CD4-positive, alpha-beta T cell treated with Interferon gamma for 1 hour (primary cell): ENCODE data around the gene AMIGO2.
A peak's percentile ranks its signal among the peaks of the same experiment; 100 is the strongest.

Experiments
- DNase-seq: peaks from one replicate; pipeline ENCODE4 v3.0.0-alpha.2; 2020

Gene AMIGO2

GRCh38 chr12:47097276-47097896, 17.6 kb upstream of the AMIGO2 start:
- no peak for DNase-seq

- DNase-seq = no peak
These were observed 15.9 kb upstream of the AMIGO2 start for GRCh38 chr12:47095446-47096236.

GRCh38 chr12:47094804-47095203, 15.0 kb upstream of the AMIGO2 start:
- no peak for DNase-seq

GRCh38 chr12:47091009-47091408, 11.2 kb upstream of the AMIGO2 start:
- DNase-seq = no peak

- DNase-seq = no peak
These were observed 8.5 kb upstream of the AMIGO2 start for GRCh38 chr12:47088021-47088944.

GRCh38 chr12:47087088-47087688, 7.4 kb upstream of the AMIGO2 start:
- no peak for DNase-seq

GRCh38 chr12:47085815-47086252, 6.1 kb upstream of the AMIGO2 start:
- peak; percentile 20 for DNase-seq

GRCh38 chr12:47084172-47084571, 4.4 kb upstream of the AMIGO2 start:
- DNase-seq = no peak

- DNase-seq = no peak
These were observed 3.2 kb upstream of the AMIGO2 start for GRCh38 chr12:47082796-47083621.

- no peak for DNase-seq
These were observed 2.5 kb upstream of the AMIGO2 start for GRCh38 chr12:47082283-47082682.

GRCh38 chr12:47080725-47081502, 1.2 kb upstream of the AMIGO2 start:
- DNase-seq = peak; percentile 43

GRCh38 chr12:47079981-47080724, 394 bp upstream of the AMIGO2 start:
- peak; percentile 10 for DNase-seq

GRCh38 chr12:47078733-47079467, 859 bp downstream of the AMIGO2 start:
- peak; percentile 18 for DNase-seq

GRCh38 chr12:47078086-47078395, 1.7 kb downstream of the AMIGO2 start:
- no peak for DNase-seq

GRCh38 chr12:47077206-47078085, 2.3 kb downstream of the AMIGO2 start:
- DNase-seq = no peak

GRCh38 chr12:47075192-47076084, 4.3 kb downstream of the AMIGO2 start:
- no peak for DNase-seq

GRCh38 chr12:47074757-47075156, 5.0 kb downstream of the AMIGO2 start:
- no peak for DNase-seq

- DNase-seq = no peak
These were observed 5.8 kb downstream of the AMIGO2 start for GRCh38 chr12:47073951-47074350.
